ENCODE results near the gene CASP2. TPM values are rescaled to one million over a fixed set of nuclear protein-coding genes. Genes with fewer than 3 reads are reported as not detected.

The CASP2 gene
- total RNA-seq, result 65.5 and 68.9 TPM in 2 replicates
- long read RNA-seq, full-length matches to known transcripts, result 15 of 31 reads
- long read RNA-seq, partial matches to known transcripts, result 9 of 31 reads
- long read RNA-seq, other reads (novel, unspliced or antisense), result 7 of 31 reads

- peaks cover 8% of the 10 kb centered on the region for H3K9me3 Mint-ChIP-seq (ENCODE audit: low read depth)
- TF ChIP-seq CTCF (IDR thresholded peaks at IDR 0.05; ENCODE audit: unreplicated experiment), result peak; percentile 47
- peaks cover 16% of the 10 kb centered on the region for H3K36me3 Mint-ChIP-seq (ENCODE audit: insufficient read depth)
- H3K4me3 Mint-ChIP-seq (ENCODE audit: low read depth), result peak within 1 kb of the TSS; percentile 94
- peaks cover 32% of the 10 kb centered on the region for H3K4me1 Mint-ChIP-seq (ENCODE audit: low read depth)
- DNase-seq (ENCODE audit: low spot score, unreplicated experiment), result peak; percentile 98
- H3K27ac Mint-ChIP-seq, result peak within 1 kb of the TSS; percentile 96
- H3K27me3 Mint-ChIP-seq, result no peaks in the 10 kb centered on the region
These were observed at the start of gene CASP2 for GRCh38 chr7:143287935-143288826. CASP2 (plus strand) TSS chr7:143288351; CDS start chr7:143288456, 105 bp downstream.

- peaks cover 15% of the 10 kb centered on the region for H3K27me3 Mint-ChIP-seq
- TF ChIP-seq CTCF (IDR thresholded peaks at IDR 0.05; ENCODE audit: unreplicated experiment), result no peak
- peak overlapping the region; percentile 25 for H3K27ac Mint-ChIP-seq
- H3K4me3 Mint-ChIP-seq (ENCODE audit: low read depth), result no peak overlapping the region
- no peak for DNase-seq (ENCODE audit: low spot score, unreplicated experiment)
- H3K4me1 Mint-ChIP-seq (ENCODE audit: low read depth), result peaks cover 20% of the 10 kb centered on the region
- H3K36me3 Mint-ChIP-seq (ENCODE audit: insufficient read depth), result no peaks in the 10 kb centered on the region
- peaks cover 21% of the 10 kb centered on the region for H3K9me3 Mint-ChIP-seq (ENCODE audit: low read depth)
These were observed 48.3 kb upstream of the CASP2 start for GRCh38 chr7:143239813-143240212.

- H3K4me3 Mint-ChIP-seq (ENCODE audit: low read depth), result no peak overlapping the region
- no peaks in the 10 kb centered on the region for H3K36me3 Mint-ChIP-seq (ENCODE audit: insufficient read depth)
- H3K4me1 Mint-ChIP-seq (ENCODE audit: low read depth), result peaks cover 20% of the 10 kb centered on the region
- TF ChIP-seq CTCF (IDR thresholded peaks at IDR 0.05; ENCODE audit: unreplicated experiment), result peak; percentile 91
- H3K27ac Mint-ChIP-seq, result peak overlapping the region; percentile 25
- peak; percentile 37 for DNase-seq (ENCODE audit: low spot score, unreplicated experiment)
- H3K9me3 Mint-ChIP-seq (ENCODE audit: low read depth), result peaks cover 18% of the 10 kb centered on the region
- H3K27me3 Mint-ChIP-seq, result peaks cover 15% of the 10 kb centered on the region
These were observed 47.6 kb upstream of the CASP2 start for GRCh38 chr7:143240291-143241168.

GRCh38 chr7:143242306-143242705 lies 45.8 kb upstream of the CASP2 start:
- DNase-seq (ENCODE audit: low spot score, unreplicated experiment), result no peak
- TF ChIP-seq CTCF (IDR thresholded peaks at IDR 0.05; ENCODE audit: unreplicated experiment), result no peak
- Mint-ChIP-seq H3K9me3 (ENCODE audit: low read depth) (peaks cover under 1% of the 10 kb centered on the region), H3K4me1 (ENCODE audit: low read depth) (peaks cover 20% of the 10 kb centered on the region), H3K27ac (no peak overlapping the region), H3K4me3 (ENCODE audit: low read depth) (no peak overlapping the region), H3K27me3 (peaks cover 11% of the 10 kb centered on the region), H3K36me3 (ENCODE audit: insufficient read depth) (no peaks in the 10 kb centered on the region)

- no peaks in the 10 kb centered on the region for H3K36me3 Mint-ChIP-seq (ENCODE audit: insufficient read depth)
- H3K9me3 Mint-ChIP-seq (ENCODE audit: low read depth), result no peaks in the 10 kb centered on the region
- H3K4me1 Mint-ChIP-seq (ENCODE audit: low read depth), result peaks cover 20% of the 10 kb centered on the region
- TF ChIP-seq CTCF (IDR thresholded peaks at IDR 0.05; ENCODE audit: unreplicated experiment), result no peak
- no peak for DNase-seq (ENCODE audit: low spot score, unreplicated experiment)
- H3K27me3 Mint-ChIP-seq, result peaks cover 11% of the 10 kb centered on the region
- peak overlapping the region; percentile 41 for H3K4me3 Mint-ChIP-seq (ENCODE audit: low read depth)
- peak overlapping the region; percentile 77 for H3K27ac Mint-ChIP-seq
These were observed 45.0 kb upstream of the CASP2 start for GRCh38 chr7:143243111-143243510.

Data from progenitor cell of endocrine pancreas (in vitro differentiated cells).